Measurements from ENCODE around the gene KIF16B. TPM values are rescaled to one million over a fixed set of nuclear protein-coding genes. Genes with fewer than 3 reads are reported as not detected.

The KIF16B gene
- total and polyA plus RNA-seq, 2 of the 13 experiments (the other 11 are each of a cell fraction or from before 2014, with no cell fraction given): 6.9 to 18.0 TPM

DNA sequence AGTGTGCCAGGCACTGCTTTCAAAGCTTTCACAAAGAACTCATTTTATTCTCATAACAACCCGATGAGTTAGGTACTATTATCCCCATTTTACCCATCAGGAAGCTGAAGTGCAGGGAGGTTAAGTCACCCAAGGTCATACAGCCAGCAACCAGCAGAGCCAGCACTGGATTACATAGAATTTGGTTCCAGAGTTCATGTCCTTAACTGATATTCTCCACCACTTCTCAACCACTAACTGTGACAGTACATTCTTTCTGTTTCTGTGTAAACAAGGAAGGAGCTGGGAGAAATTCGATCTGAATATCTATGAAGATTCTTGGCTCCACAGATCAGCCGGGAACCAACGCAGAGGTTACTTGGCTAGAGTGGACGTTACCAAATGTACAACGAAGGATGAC, 98.0 kb downstream of the KIF16B start (continued):
- no peak for TF ChIP-seq ZNF782 (CRISPR knock-in tag; IDR thresholded peaks at IDR 0.05; ENCODE audit: borderline replicate concordance)
- peak; percentile 71 for TF ChIP-seq SAP130 (CRISPR knock-in tag; IDR thresholded peaks at IDR 0.05; ENCODE audit: low read depth)
- peak; percentile 74 for TF ChIP-seq KDM1A (CRISPR knock-in tag; IDR thresholded peaks at IDR 0.05)
- TF ChIP-seq HES4 (CRISPR knock-in tag; IDR thresholded peaks at IDR 0.05; ENCODE audit: borderline replicate concordance): no peak
- TF ChIP-seq, protein P1, sequence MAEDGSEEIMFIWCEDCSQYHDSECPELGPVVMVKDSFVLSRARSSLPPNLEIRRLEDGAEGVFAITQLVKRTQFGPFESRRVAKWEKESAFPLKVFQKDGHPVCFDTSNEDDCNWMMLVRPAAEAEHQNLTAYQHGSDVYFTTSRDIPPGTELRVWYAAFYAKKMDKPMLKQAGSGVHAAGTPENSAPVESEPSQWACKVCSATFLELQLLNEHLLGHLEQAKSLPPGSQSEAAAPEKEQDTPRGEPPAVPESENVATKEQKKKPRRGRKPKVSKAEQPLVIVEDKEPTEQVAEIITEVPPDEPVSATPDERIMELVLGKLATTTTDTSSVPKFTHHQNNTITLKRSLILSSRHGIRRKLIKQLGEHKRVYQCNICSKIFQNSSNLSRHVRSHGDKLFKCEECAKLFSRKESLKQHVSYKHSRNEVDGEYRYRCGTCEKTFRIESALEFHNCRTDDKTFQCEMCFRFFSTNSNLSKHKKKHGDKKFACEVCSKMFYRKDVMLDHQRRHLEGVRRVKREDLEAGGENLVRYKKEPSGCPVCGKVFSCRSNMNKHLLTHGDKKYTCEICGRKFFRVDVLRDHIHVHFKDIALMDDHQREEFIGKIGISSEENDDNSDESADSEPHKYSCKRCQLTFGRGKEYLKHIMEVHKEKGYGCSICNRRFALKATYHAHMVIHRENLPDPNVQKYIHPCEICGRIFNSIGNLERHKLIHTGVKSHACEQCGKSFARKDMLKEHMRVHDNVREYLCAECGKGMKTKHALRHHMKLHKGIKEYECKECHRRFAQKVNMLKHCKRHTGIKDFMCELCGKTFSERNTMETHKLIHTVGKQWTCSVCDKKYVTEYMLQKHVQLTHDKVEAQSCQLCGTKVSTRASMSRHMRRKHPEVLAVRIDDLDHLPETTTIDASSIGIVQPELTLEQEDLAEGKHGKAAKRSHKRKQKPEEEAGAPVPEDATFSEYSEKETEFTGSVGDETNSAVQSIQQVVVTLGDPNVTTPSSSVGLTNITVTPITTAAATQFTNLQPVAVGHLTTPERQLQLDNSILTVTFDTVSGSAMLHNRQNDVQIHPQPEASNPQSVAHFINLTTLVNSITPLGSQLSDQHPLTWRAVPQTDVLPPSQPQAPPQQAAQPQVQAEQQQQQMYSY (CRISPR knock-in tag; IDR thresholded peaks at IDR 0.05): 0 out of 2 replicates have a peak, but pooled peaks have one; percentile 18
- TF ChIP-seq, protein P2, sequence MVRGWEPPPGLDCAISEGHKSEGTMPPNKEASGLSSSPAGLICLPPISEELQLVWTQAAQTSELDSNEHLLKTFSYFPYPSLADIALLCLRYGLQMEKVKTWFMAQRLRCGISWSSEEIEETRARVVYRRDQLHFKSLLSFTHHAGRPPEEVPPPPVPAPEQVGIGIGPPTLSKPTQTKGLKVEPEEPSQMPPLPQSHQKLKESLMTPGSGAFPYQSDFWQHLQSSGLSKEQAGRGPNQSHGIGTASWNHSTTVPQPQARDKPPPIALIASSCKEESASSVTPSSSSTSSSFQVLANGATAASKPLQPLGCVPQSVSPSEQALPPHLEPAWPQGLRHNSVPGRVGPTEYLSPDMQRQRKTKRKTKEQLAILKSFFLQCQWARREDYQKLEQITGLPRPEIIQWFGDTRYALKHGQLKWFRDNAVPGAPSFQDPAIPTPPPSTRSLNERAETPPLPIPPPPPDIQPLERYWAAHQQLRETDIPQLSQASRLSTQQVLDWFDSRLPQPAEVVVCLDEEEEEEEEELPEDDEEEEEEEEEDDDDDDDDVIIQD (CRISPR knock-in tag; IDR thresholded peaks at IDR 0.05; ENCODE audit: low read depth): peak; percentile 97
- TF ChIP-seq FOXA3 (CRISPR knock-in tag; IDR thresholded peaks at IDR 0.05): peak; percentile 99
- peak; percentile 72; the same call in 1 of the 2 replicates for TF ChIP-seq TBX3 (IDR thresholded peaks at IDR 0.05; ENCODE audit: borderline replicate concordance)
- TF ChIP-seq JUN (CRISPR knock-in tag; IDR thresholded peaks at IDR 0.05): 0 out of 2 replicates have a peak, but pooled peaks have one; percentile 29
- TF ChIP-seq MXD4 (CRISPR knock-in tag; IDR thresholded peaks at IDR 0.05): 0 out of 2 replicates have a peak, but pooled peaks have one; percentile 39
